T-cell (primary cell): ENCODE data around the gene ELMO2. TPM values are rescaled to one million over a fixed set of nuclear protein-coding genes. Genes with fewer than 3 reads are reported as not detected.

ENCODE experiments used
- ATAC-seq, 4 experiments: fragments of 200-7000 bp in 3 of 4; fragments of 150-1000 bp in 1 of 4; cut with Tn5 transposase; replicated peaks in 1 of 4; 1 replicate in 3 of 4; 2 replicates in 1 of 4; pipeline ENCODE4 v1.10.0; 2021; ENCODE audit warnings: moderate library complexity in 3 of 4, mild to moderate bottlenecking in 2 of 4, moderate number of reproducible peaks in 1 of 4
- CTCF ChIA-PET, 2 donors: fragments of 300-600 bp; sonication (Branson Sonifier 250); formaldehyde crosslinking; loops; one replicate each; lab custom pipeline; 2022; ENCODE audit warnings: antibody characterized with exemption in 2 of 2; lab: Charles Lee
- POLR2A ChIA-PET, 2 donors: fragments of 300-600 bp; sonication (Branson Sonifier 250); formaldehyde crosslinking; loops; one replicate each; lab custom pipeline; 2022; ENCODE audit warnings: antibody characterized with exemption in 2 of 2; lab: Charles Lee
- DNase-seq, 35 experiments: peaks; one replicate each; pipeline versions ENCODE4 v3.0.0 to v3.0.0-alpha.2; 2013 to 2023
- H3K27ac ChIP-seq: one replicate; pipeline ENCODE4 v1.5.1; 2013; ENCODE audit warnings: low read length
- H3K27me3 ChIP-seq, 2 experiments: replicated peaks in 1 of 2; 1 replicate in 1 of 2; 2 replicates in 1 of 2; pipeline versions ENCODE4 v1.6.1 to v1.7.0; 2013; ENCODE audit warnings: low read length in 1 of 2, mixed read lengths in 1 of 2; ENCODE audit not compliant: control insufficient read depth in 2 of 2, insufficient read depth in 2 of 2; ENCODE audit errors: extremely low read depth in 1 of 2
- H3K36me3 ChIP-seq, 2 donors: 1 replicate in 1 of 2; 2 replicates in 1 of 2; pipeline versions ENCODE4 v1.6.1 to v1.7.0; 2013; ENCODE audit warnings: low read length in 1 of 2; ENCODE audit not compliant: control insufficient read depth in 2 of 2, insufficient read depth in 1 of 2; ENCODE audit errors: extremely low read depth in 1 of 2
- H3K4me1 ChIP-seq, 2 experiments: 1 replicate in 1 of 2; 2 replicates in 1 of 2; pipeline versions ENCODE4 v1.6.1 to v1.7.0; 2013; ENCODE audit warnings: low read length in 2 of 2, mixed read lengths in 1 of 2; ENCODE audit not compliant: insufficient read depth in 2 of 2, control insufficient read depth in 1 of 2; ENCODE audit errors: extremely low read depth in 1 of 2
- H3K4me3 ChIP-seq, 2 donors: 1 replicate in 1 of 2; 2 replicates in 1 of 2; pipeline versions ENCODE4 v1.5.1 to v1.7.0; 2013; ENCODE audit warnings: mild to moderate bottlenecking in 2 of 2, low read length in 1 of 2, moderate library complexity in 1 of 2; ENCODE audit not compliant: control insufficient read depth in 1 of 2; ENCODE audit errors: extremely low read depth in 1 of 2
- H3K9me3 ChIP-seq: 2 replicates; pipeline ENCODE4 v1.7.0; 2013
- H3K27ac Mint-ChIP-seq, 2 donors: one replicate each; pipeline ENCODE4 v1.8.0; 2020 to 2021; ENCODE audit warnings: mild to moderate bottlenecking in 2 of 2, mixed read lengths in 2 of 2
- H3K27me3 Mint-ChIP-seq, 2 donors: one replicate each; pipeline ENCODE4 v1.8.0; 2021 to 2022; ENCODE audit warnings: mixed read lengths in 2 of 2
- H3K36me3 Mint-ChIP-seq: one replicate; pipeline ENCODE4 v1.8.0; 2021; ENCODE audit warnings: mixed read lengths
- H3K4me1 Mint-ChIP-seq, 3 donors: one replicate each; pipeline ENCODE4 v1.8.0; 2020 to 2022; ENCODE audit warnings: mixed read lengths in 3 of 3, mild to moderate bottlenecking in 1 of 3
- H3K4me3 Mint-ChIP-seq, 3 donors: one replicate each; pipeline ENCODE4 v1.8.0; 2020 to 2022; ENCODE audit warnings: mild to moderate bottlenecking in 3 of 3, mixed read lengths in 3 of 3, moderate library complexity in 3 of 3
- H3K9me3 Mint-ChIP-seq, 3 donors: one replicate each; pipeline ENCODE4 v1.8.0; 2020 to 2022; ENCODE audit warnings: mixed read lengths in 3 of 3
- WGBS: methylation state at CpG from one replicate; pipeline ENCODE4 v1.1.5; 2013; ENCODE audit warnings: missing lambda C conversion rate; ENCODE audit not compliant: insufficient coverage; 5-methylcytosine and 5-hydroxymethylcytosine counted together
- total RNA-seq, 35 experiments: library from RNA in 6 of 35; stranded (reverse) in 6 of 35; fragments of 120-200 nt in 1 of 35; gene quantifications; one replicate each; pipeline versions ENCODE4 v1.2.1 to v1.2.4 and lab custom pipeline; 2013 to 2026

Gene ELMO2
- total RNA-seq, 5 donors from 2014 or later (not counting 1 experiment from before 2014, with no cell fraction given), result 48.8 to 86.6 (median 54.2) TPM

DNA sequence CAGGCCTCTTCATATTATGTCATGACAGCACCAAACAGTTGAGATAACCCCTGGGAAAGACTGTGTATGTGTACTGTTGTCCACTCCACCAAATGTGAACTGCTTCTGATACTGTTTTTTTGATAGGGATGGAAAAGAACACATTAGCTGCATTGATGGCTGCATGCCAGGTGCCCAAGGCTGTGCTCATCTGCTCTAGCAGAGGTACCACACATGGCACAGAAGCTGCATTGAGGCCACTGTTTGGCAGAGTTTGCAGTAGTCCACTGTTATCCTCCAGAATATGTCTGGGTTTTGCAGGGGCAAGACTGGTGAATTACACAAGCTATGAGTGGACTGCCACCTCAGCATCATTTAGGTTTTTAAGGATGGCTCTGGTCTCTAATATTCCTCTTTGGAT lies 28.2 kb upstream of the ELMO2 start:
- H3K9me3 Mint-ChIP-seq, result no peaks in the 10 kb centered on the region
- H3K27ac Mint-ChIP-seq, result no peak overlapping the region
- H3K4me1 Mint-ChIP-seq, result no peaks in the 10 kb centered on the region
- H3K27me3 ChIP-seq, result peaks cover 0 to 30% of the 10 kb centered on the region in 2 experiments
- H3K27me3 Mint-ChIP-seq, result peaks cover 36% of the 10 kb centered on the region in 2 donors
- DNase-seq (no peak), ATAC-seq (no peak)
- no peak overlapping the region for H3K4me3 ChIP-seq
- H3K36me3 ChIP-seq, result no peaks in the 10 kb centered on the region
- H3K4me3 Mint-ChIP-seq, result no peak overlapping the region
- no peak overlapping the region for H3K27ac ChIP-seq
- no peaks in the 10 kb centered on the region for H3K9me3 ChIP-seq
- no peaks in the 10 kb centered on the region for H3K4me1 ChIP-seq
- POLR2A ChIA-PET, result no interaction called here
- no peaks in the 10 kb centered on the region for H3K36me3 Mint-ChIP-seq
- CTCF ChIA-PET, result no interaction called here

GRCh38 chr20:46433051-46433450 lies 26.6 kb upstream of the ELMO2 start:
- 80% methylated on average over 3 of the region's 8 CpGs for WGBS
- no peaks in the 10 kb centered on the region for H3K9me3 Mint-ChIP-seq
- POLR2A ChIA-PET, result no interaction called here
- no peak for DNase-seq
- H3K27ac Mint-ChIP-seq, result no peak overlapping the region
- Histone ChIP-seq H3K36me3 (no peaks in the 10 kb centered on the region), H3K4me3 (no peak overlapping the region), H3K9me3 (no peaks in the 10 kb centered on the region), H3K4me1 (no peaks in the 10 kb centered on the region), H3K27me3 (peaks cover 0 to 21% of the 10 kb centered on the region in 2 experiments), H3K27ac (no peak overlapping the region)
- H3K4me1 Mint-ChIP-seq, result no peaks in the 10 kb centered on the region
- H3K36me3 Mint-ChIP-seq, result no peaks in the 10 kb centered on the region
- CTCF ChIA-PET, result no interaction called here
- ATAC-seq, result no peak
- H3K4me3 Mint-ChIP-seq, result no peak overlapping the region
- peaks cover 31 to 34% of the 10 kb centered on the region in 2 donors for H3K27me3 Mint-ChIP-seq

- Histone ChIP-seq H3K4me1 (no peaks in the 10 kb centered on the region), H3K27me3 (peaks cover 0 to 22% of the 10 kb centered on the region in 2 experiments), H3K27ac (no peak overlapping the region), H3K4me3 (no peak overlapping the region), H3K9me3 (no peaks in the 10 kb centered on the region), H3K36me3 (no peaks in the 10 kb centered on the region)
- ATAC-seq (no peak), DNase-seq (no peak)
- Mint-ChIP-seq H3K27ac (no peak overlapping the region), H3K4me3 (no peak overlapping the region), H3K27me3 (peaks cover 45 to 50% of the 10 kb centered on the region in 2 donors), H3K9me3 (no peaks in the 10 kb centered on the region), H3K36me3 (no peaks in the 10 kb centered on the region), H3K4me1 (no peaks in the 10 kb centered on the region)
- ChIA-PET CTCF (no interaction called here), POLR2A (interaction anchor here in 1 of 2 donors (0.6 kb wide), 1 partner anchor 18 kb away, joined by 8 read pairs; no protein-coding TSS in a partner anchor)
- WGBS, result 82% methylated on average over 15 of the region's 15 CpGs
Measured at GRCh38 chr20:46430921-46431712, 24.7 kb upstream of the ELMO2 start.

GRCh38 chr20:46427384-46427783 lies 21.0 kb upstream of the ELMO2 start:
- H3K4me1 ChIP-seq, result no peaks in the 10 kb centered on the region
- no peak for DNase-seq
- Mint-ChIP-seq H3K27ac (no peak overlapping the region), H3K36me3 (no peaks in the 10 kb centered on the region), H3K27me3 (peaks cover 47 to 54% of the 10 kb centered on the region in 2 donors), H3K9me3 (no peaks in the 10 kb centered on the region), H3K4me3 (no peak overlapping the region), H3K4me1 (no peaks in the 10 kb centered on the region)
- POLR2A ChIA-PET, result no interaction called here
- CTCF ChIA-PET, result interaction anchor here in 1 of 2 donors (0.6 kb wide), 1 partner anchor 351 kb away, joined by 3 read pairs; no protein-coding TSS in a partner anchor
- H3K4me3 ChIP-seq, result no peak overlapping the region
- no peaks in the 10 kb centered on the region for H3K36me3 ChIP-seq
- no peaks in the 10 kb centered on the region for H3K9me3 ChIP-seq
- peaks cover 0 to 21% of the 10 kb centered on the region in 2 experiments for H3K27me3 ChIP-seq
- no peak overlapping the region for H3K27ac ChIP-seq
- ATAC-seq, result no peak

DNA sequence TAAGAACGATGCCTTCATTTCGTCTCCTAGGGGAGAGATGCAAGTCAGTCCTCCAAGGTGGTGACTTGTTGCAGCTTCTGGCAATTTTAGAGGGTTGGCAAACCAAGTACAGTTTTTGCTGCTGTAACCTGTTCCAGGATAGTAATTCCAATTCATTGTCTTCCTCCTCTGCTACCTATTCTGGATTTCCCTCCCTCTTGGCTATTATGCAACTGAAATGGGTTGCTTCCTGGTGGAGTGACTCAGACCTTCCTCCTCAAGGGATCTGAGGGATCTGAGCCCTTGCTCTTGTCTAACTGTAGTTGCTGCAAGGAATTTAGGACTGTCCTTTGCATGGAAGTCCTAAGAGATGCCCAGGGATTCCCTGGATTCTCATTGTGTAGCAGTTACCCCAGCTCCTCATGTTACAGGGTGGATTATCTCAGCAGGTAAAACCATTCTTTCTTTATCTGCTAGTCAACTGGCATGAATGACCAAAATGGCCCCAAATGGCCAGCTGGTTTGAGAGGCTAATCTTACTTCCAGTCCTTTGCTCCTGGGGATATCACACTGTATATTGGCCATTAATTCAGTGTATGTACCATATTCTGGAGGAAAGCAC lies 17.6 kb upstream of the ELMO2 start:
- ChIA-PET POLR2A (no interaction called here), CTCF (no interaction called here)
- DNase-seq (no peak), ATAC-seq (no peak)
- Mint-ChIP-seq H3K9me3 (no peaks in the 10 kb centered on the region), H3K27ac (no peak overlapping the region), H3K4me1 (no peaks in the 10 kb centered on the region), H3K4me3 (no peak overlapping the region), H3K36me3 (no peaks in the 10 kb centered on the region), H3K27me3 (peaks cover 37 to 53% of the 10 kb centered on the region in 2 donors)
- Histone ChIP-seq H3K27ac (no peak overlapping the region), H3K27me3 (peaks cover 0 to 17% of the 10 kb centered on the region in 2 experiments), H3K9me3 (no peaks in the 10 kb centered on the region), H3K36me3 (no peaks in the 10 kb centered on the region), H3K4me1 (no peaks in the 10 kb centered on the region), H3K4me3 (no peak overlapping the region)
- no CpG with 5 or more reads among the region's 2 CpGs for WGBS

DNA sequence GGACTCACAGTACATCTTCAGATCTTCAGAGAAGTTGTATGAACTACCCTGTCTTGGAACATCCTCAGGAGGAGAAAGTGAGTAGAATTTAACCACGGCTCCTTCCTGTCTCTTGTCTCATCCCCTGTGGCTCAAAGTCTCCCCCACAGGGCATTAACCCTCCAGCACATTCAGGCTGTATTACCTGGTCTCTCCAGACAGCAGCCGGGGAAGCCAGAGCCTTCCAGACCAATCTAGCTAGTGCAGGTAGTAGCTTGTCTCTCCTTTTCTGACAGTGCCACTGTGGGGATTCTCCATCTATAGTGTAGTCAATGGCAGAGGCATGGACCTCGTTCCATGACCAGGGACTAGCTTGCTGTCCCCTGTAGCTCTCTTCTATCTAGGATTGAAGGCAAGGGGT lies 16.9 kb upstream of the ELMO2 start:
- Mint-ChIP-seq H3K4me1 (no peaks in the 10 kb centered on the region), H3K9me3 (no peaks in the 10 kb centered on the region), H3K36me3 (no peaks in the 10 kb centered on the region), H3K27me3 (peaks cover 39 to 57% of the 10 kb centered on the region in 2 donors), H3K4me3 (no peak overlapping the region), H3K27ac (no peak overlapping the region)
- peaks cover 0 to 17% of the 10 kb centered on the region in 2 experiments for H3K27me3 ChIP-seq
- no peak for ATAC-seq
- no peak overlapping the region for H3K27ac ChIP-seq
- DNase-seq, result no peak
- ChIA-PET CTCF (no interaction called here), POLR2A (no interaction called here)
- H3K4me3 ChIP-seq, result no peak overlapping the region
- no peaks in the 10 kb centered on the region for H3K36me3 ChIP-seq
- no peaks in the 10 kb centered on the region for H3K4me1 ChIP-seq
- WGBS, result no CpG with 5 or more reads among the region's 3 CpGs
- H3K9me3 ChIP-seq, result no peaks in the 10 kb centered on the region
